ENCODE measurements around the gene RASSF9. TPM values are rescaled to one million over a fixed set of nuclear protein-coding genes. Genes with fewer than 3 reads are reported as not detected.

Gene RASSF9
- total and polyA plus RNA-seq, 8 donors, result 0.68 to 5.4 (median 1.2) TPM

DNA sequence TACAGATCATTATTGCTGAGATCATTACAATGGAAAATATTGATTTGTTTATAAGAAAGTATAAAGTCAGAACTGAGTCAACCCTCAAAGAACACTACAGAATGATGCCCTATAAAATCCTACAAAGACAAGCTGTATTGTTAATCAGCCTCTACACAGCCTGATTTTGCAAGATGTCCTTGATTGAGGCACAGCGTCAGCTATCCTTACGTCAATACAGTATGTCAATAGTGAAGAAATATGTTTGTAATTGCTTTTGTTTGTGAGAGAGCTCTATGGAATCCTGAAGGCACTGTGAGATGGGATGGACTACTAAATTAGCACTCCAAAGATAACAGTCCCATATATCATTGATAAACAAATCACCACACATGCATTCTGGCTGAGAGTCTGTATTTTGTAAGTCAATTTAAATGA lies 70.7 kb downstream of the RASSF9 start:
- Histone ChIP-seq H3K9me3 (no peaks in the 10 kb centered on the region), H3K36me3 (no peaks in the 10 kb centered on the region), H3K27ac (no peak overlapping the region), H3K27me3 (no peaks in the 10 kb centered on the region), H3K4me3 (no peak overlapping the region), H3K4me1 (peaks cover 0 to 7% (median 0%) of the 10 kb centered on the region in 3 donors)
- 11 to 18% methylated on average over 2 of the region's 2 CpGs for WGBS, 2 donors
- intact Hi-C loops (cut with DNase I), result no loop called here
- DNase-seq (no peak), FAIRE-seq (no peak), ATAC-seq (peak in 1 of 4 donors; percentile 24)
- TF ChIP-seq, protein P1, sequence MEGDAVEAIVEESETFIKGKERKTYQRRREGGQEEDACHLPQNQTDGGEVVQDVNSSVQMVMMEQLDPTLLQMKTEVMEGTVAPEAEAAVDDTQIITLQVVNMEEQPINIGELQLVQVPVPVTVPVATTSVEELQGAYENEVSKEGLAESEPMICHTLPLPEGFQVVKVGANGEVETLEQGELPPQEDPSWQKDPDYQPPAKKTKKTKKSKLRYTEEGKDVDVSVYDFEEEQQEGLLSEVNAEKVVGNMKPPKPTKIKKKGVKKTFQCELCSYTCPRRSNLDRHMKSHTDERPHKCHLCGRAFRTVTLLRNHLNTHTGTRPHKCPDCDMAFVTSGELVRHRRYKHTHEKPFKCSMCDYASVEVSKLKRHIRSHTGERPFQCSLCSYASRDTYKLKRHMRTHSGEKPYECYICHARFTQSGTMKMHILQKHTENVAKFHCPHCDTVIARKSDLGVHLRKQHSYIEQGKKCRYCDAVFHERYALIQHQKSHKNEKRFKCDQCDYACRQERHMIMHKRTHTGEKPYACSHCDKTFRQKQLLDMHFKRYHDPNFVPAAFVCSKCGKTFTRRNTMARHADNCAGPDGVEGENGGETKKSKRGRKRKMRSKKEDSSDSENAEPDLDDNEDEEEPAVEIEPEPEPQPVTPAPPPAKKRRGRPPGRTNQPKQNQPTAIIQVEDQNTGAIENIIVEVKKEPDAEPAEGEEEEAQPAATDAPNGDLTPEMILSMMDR (IDR thresholded peaks at IDR 0.05), result no peak

DNA sequence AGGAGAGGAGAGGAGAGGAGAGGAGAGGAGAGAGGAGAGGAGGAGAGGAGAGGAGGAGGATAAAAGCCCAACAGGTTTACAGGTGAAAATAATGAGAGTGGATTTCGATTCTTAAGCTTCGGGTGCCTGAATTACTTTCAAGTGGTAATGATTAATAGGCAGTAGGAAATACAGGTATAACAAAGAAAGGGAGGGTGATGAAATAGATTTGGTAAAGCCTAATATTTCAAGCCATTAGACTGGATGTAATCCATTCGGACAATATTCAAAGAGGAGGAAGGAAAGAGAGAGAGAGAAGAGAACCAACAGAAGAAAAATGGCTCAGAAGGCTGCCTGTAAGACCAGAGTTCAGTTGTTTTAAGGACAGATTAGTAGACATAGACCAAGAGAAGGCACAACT lies 76.6 kb downstream of the RASSF9 start:
- Histone ChIP-seq H3K4me1 (no peaks in the 10 kb centered on the region), H3K36me3 (no peaks in the 10 kb centered on the region), H3K27me3 (no peaks in the 10 kb centered on the region), H3K4me3 (no peak overlapping the region), H3K27ac (no peak overlapping the region), H3K9me3 (no peaks in the 10 kb centered on the region)
- DNase-seq (no peak), ATAC-seq (no peak), FAIRE-seq (no peak)
- intact Hi-C loops (cut with DNase I), result no loop called here
- TF ChIP-seq, protein P1 (IDR thresholded peaks at IDR 0.05), result no peak
- 58 to 60% methylated on average over 3 of the region's 3 CpGs for WGBS, 2 donors

DNA sequence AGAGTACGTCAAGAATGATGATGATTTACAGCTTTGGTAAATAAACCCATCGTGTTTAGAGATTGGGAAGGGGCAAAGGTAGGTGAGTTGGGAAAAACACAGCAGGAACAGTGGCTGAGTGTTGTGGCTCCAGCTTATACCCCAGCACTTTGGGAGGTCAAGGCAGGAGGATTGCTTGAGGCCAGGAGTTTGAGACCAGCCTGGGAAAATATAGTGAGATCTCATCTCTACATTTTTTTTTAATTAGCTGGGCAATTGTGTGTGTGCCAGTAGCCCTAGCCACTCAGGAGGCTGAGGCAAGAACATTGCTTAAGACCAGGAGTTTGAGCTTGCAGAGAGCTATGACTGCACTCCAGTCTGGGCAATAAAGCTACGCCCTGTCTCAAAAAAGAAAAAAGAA lies 77.1 kb downstream of the RASSF9 start:
- WGBS, 2 donors, result 44 to 48% methylated on average over 3 of the region's 3 CpGs
- Histone ChIP-seq H3K27ac (no peak overlapping the region), H3K4me1 (no peaks in the 10 kb centered on the region), H3K36me3 (no peaks in the 10 kb centered on the region), H3K4me3 (no peak overlapping the region), H3K9me3 (no peaks in the 10 kb centered on the region), H3K27me3 (no peaks in the 10 kb centered on the region)
- TF ChIP-seq, protein P1 (IDR thresholded peaks at IDR 0.05), result no peak
- DNase-seq, result no peak
- FAIRE-seq, result no peak
- no peak for ATAC-seq
- intact Hi-C loops (cut with DNase I), result no loop called here

DNA sequence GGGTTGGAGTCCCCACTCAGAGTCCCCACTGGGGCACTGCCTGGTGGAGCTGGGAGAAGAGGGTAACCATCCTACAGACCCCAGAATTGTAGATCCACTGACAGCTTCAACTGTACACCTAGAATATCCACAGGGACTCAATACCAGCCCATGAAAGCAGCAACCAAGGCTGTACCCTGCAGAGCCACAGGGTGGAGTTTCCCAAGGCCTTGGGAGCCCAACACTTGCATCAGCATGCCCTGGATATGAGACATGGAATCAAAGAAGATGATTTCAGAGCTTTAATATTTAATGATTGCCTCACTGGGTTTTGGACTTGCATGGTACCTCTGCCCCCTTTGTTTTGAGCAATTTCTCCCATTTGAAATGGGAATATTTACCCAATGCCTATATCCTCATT lies 80.4 kb downstream of the RASSF9 start:
- TF ChIP-seq, protein P1 (IDR thresholded peaks at IDR 0.05), result no peak
- intact Hi-C loops (cut with DNase I), result no loop called here

More for the DNA sequence above, 80.4 kb downstream of the RASSF9 start:
- Histone ChIP-seq H3K27ac (no peak overlapping the region), H3K36me3 (no peaks in the 10 kb centered on the region), H3K27me3 (no peaks in the 10 kb centered on the region), H3K4me3 (no peak overlapping the region), H3K9me3 (no peaks in the 10 kb centered on the region), H3K4me1 (peaks cover 0 to 4% (median 0%) of the 10 kb centered on the region in 3 donors)
- ATAC-seq, result no peak
- no peak for FAIRE-seq
- no peak for DNase-seq

Other genes with a start within 250 kb of the RASSF9 start
- gene NTS, start 37.9 kb upstream of the RASSF9 start, total RNA-seq, result not detected
- gene NTS, start 37.9 kb upstream of the RASSF9 start, polyA plus RNA-seq, result 1 to 10 TPM in 1 of 2 donors, under 1 TPM in 1; 0.33 to 1.8 TPM

All from pancreas (tissue), 10 donors.